ENCODE data around the gene VEZF1.

DNA sequence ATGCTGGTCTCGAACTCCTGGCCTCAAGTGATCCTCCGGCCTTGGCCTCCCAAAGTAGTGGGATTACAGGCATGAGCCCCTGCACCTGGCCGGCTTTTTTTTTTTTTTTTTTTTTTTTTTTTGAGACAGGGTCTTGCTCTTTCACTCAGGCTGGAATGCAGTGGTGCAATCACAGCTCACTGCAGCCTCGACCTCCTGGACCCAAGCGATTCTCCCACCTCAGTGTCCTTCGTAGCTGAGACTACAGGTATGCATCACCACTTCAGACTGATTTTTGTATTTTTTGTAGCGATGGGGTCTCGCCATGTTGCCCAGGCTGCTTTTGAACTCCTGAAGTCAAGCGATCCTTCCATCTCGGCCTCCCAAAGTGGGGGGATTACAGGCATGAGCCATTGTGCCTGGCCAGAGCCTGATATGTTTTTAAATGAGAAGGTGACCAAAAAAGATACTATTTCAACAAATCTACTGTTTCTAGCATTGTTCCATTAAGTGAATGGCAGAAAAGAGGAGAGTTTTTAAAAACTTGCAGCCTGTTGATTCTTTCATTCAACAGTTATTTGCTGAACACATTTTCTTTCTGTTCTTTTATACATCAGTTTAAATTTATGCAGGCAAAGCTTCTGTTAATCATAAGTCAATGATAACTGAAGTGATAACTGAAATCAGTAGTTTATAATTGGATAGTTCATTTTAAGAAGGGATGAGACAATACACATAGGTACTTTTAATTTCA lies 22.2 kb upstream of the VEZF1 start:
- TF ChIP-seq, protein P1, sequence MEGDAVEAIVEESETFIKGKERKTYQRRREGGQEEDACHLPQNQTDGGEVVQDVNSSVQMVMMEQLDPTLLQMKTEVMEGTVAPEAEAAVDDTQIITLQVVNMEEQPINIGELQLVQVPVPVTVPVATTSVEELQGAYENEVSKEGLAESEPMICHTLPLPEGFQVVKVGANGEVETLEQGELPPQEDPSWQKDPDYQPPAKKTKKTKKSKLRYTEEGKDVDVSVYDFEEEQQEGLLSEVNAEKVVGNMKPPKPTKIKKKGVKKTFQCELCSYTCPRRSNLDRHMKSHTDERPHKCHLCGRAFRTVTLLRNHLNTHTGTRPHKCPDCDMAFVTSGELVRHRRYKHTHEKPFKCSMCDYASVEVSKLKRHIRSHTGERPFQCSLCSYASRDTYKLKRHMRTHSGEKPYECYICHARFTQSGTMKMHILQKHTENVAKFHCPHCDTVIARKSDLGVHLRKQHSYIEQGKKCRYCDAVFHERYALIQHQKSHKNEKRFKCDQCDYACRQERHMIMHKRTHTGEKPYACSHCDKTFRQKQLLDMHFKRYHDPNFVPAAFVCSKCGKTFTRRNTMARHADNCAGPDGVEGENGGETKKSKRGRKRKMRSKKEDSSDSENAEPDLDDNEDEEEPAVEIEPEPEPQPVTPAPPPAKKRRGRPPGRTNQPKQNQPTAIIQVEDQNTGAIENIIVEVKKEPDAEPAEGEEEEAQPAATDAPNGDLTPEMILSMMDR (IDR thresholded peaks at IDR 0.05; ENCODE audit: low read depth, low read length, poor library complexity, severe bottlenecking): no peak
- TF ChIP-seq EZH2phosphoT487 (IDR thresholded peaks at IDR 0.05; ENCODE audit: borderline replicate concordance, low read length): no peak

Measured in DOHH2 (cell line).